Measurements from ENCODE around the gene NPDC1.

Gene NPDC1

GRCh38 chr9:137025517-137025966 lies 20.4 kb downstream of the NPDC1 start:
- FAIRE-seq (no peak), DNase-seq (ENCODE audit: insufficient read length, low spot score) (no peak)
- TF ChIP-seq CTCF (IDR thresholded peaks at IDR 0.05; ENCODE audit: insufficient read depth, missing control alignments) = no peak

GRCh38 chr9:137023583-137023991 lies 22.4 kb downstream of the NPDC1 start:
- no peak for FAIRE-seq
- DNase-seq (ENCODE audit: insufficient read length, low spot score) = no peak
- TF ChIP-seq CTCF (IDR thresholded peaks at IDR 0.05; ENCODE audit: insufficient read depth, missing control alignments) = no peak

- FAIRE-seq = no peak
- no peak for TF ChIP-seq CTCF (IDR thresholded peaks at IDR 0.05; ENCODE audit: insufficient read depth, missing control alignments)
These were observed 22.8 kb downstream of the NPDC1 start for GRCh38 chr9:137023157-137023556.

GRCh38 chr9:137022662-137023008 lies 23.3 kb downstream of the NPDC1 start:
- TF ChIP-seq CTCF (IDR thresholded peaks at IDR 0.05; ENCODE audit: insufficient read depth, missing control alignments) = no peak
- FAIRE-seq = no peak
- DNase-seq (ENCODE audit: insufficient read length, low spot score) = no peak

More at GRCh38 chr9:137023157-137023556, 22.8 kb downstream of the NPDC1 start:
- no peak for DNase-seq (ENCODE audit: insufficient read length, low spot score)

GRCh38 chr9:137021979-137022661 lies 23.9 kb downstream of the NPDC1 start:
- FAIRE-seq = no peak
- no peak for TF ChIP-seq CTCF (IDR thresholded peaks at IDR 0.05; ENCODE audit: insufficient read depth, missing control alignments)
- DNase-seq (ENCODE audit: insufficient read length, low spot score) = no peak

- DNase-seq (ENCODE audit: insufficient read length, low spot score) = no peak
- FAIRE-seq = no peak
- no peak for TF ChIP-seq CTCF (IDR thresholded peaks at IDR 0.05; ENCODE audit: insufficient read depth, missing control alignments)
These were observed 24.4 kb downstream of the NPDC1 start for GRCh38 chr9:137021568-137021978.

GRCh38 chr9:137020771-137021567 lies 25.0 kb downstream of the NPDC1 start:
- TF ChIP-seq CTCF (IDR thresholded peaks at IDR 0.05; ENCODE audit: insufficient read depth, missing control alignments) = no peak
- FAIRE-seq = no peak
- DNase-seq (ENCODE audit: insufficient read length, low spot score) = no peak

All from D721Med (cell line).